Tibial nerve (tissue), 4 donors: ENCODE results near the gene TTC19. TPM values are rescaled to one million over a fixed set of nuclear protein-coding genes. Genes with fewer than 3 reads are reported as not detected.

Experiments used
- DNase-seq, 2 donors: peaks; one replicate each; pipeline ENCODE4 v3.0.0-alpha.2; 2019; ENCODE audit warnings: low spot score in 2 of 2
- H3K27ac ChIP-seq, 4 donors: fragments of 200-600 bp; sonication (generic) in 3 of 4; one replicate each; pipeline ENCODE4 v1.5.1; 2017 to 2019; ENCODE audit warnings: mild to moderate bottlenecking in 1 of 4
- H3K27me3 ChIP-seq, 2 donors: fragments of 200-600 bp; sonication (generic) in 1 of 2; one replicate each; pipeline versions ENCODE4 v1.5.1 to v1.6.0; 2017 to 2019
- H3K36me3 ChIP-seq, 3 donors: fragments of 200-600 bp; sonication (generic); one replicate each; pipeline ENCODE4 v1.5.1; 2018 to 2019
- H3K4me1 ChIP-seq, 4 donors: fragments of 200-600 bp; sonication (generic) in 3 of 4; one replicate each; pipeline ENCODE4 v1.5.1; 2017 to 2019
- H3K4me3 ChIP-seq, 4 donors: fragments of 200-600 bp; sonication (generic) in 3 of 4; one replicate each; pipeline ENCODE4 v1.5.1; 2017 to 2019; ENCODE audit warnings: mild to moderate bottlenecking in 1 of 4, moderate library complexity in 1 of 4
- H3K9me3 ChIP-seq, 4 donors: fragments of 200-600 bp; sonication (generic) in 3 of 4; one replicate each; pipeline ENCODE4 v1.5.1; 2017 to 2019
- CTCF ChIP-seq, 5 experiments: fragments of 200-600 bp in 3 of 5; fragments of 450-650 bp in 2 of 5; sonication (generic) in 3 of 5; IDR thresholded peaks; one replicate each; pipeline ENCODE4 v1.5.1; 2016 to 2019; ENCODE audit warnings: antibody characterized with exemption in 5 of 5, mild to moderate bottlenecking in 3 of 5, moderate library complexity in 2 of 5
- EP300 ChIP-seq, 2 donors: sonication (generic); formaldehyde crosslinking; IDR thresholded peaks; one replicate each; pipeline ENCODE4 v1.6.1; 2017; ENCODE audit warnings: antibody characterized with exemption in 2 of 2, mild to moderate bottlenecking in 1 of 2
- POLR2A ChIP-seq, 2 donors: fragments of 450-650 bp; IDR thresholded peaks; one replicate each; pipeline ENCODE4 v1.6.1; 2017; ENCODE audit warnings: antibody characterized with exemption in 2 of 2, mild to moderate bottlenecking in 2 of 2, moderate library complexity in 2 of 2
- WGBS, 2 donors: methylation state at CpG; one replicate each; pipeline ENCODE4 v1.1.5; 2018; 5-methylcytosine and 5-hydroxymethylcytosine counted together
- total RNA-seq, 4 donors: library from RNA; depleted of rRNA; stranded (reverse); fragments of >200 nt; gene quantifications; one replicate each; pipeline ENCODE4 v1.1.0, GENCODE V29; 2016

TTC19 gene
- total RNA-seq, 4 donors from 2014 or later: 88.3 to 152 (median 124) TPM

GRCh38 chr17:15969463-15969862, 30.2 kb upstream of the TTC19 start:
- no peak for DNase-seq
- Histone ChIP-seq H3K36me3 (peaks cover 0 to under 1% (median 0%) of the 10 kb centered on the region in 3 donors), H3K27ac (no peak overlapping the region), H3K9me3 (no peaks in the 10 kb centered on the region), H3K4me1 (peaks cover 0 to 19% (median 5%) of the 10 kb centered on the region in 4 donors), H3K27me3 (no peaks in the 10 kb centered on the region), H3K4me3 (no peak overlapping the region)
- 95 to 96% methylated on average over 8 of the region's 8 CpGs for WGBS, 2 donors
- TF ChIP-seq POLR2A (IDR thresholded peaks at IDR 0.05) (no peak), EP300 (IDR thresholded peaks at IDR 0.05) (no peak)

GRCh38 chr17:15970500-15970899, 29.1 kb upstream of the TTC19 start:
- Histone ChIP-seq H3K4me1 (peaks cover 0 to 16% (median 5%) of the 10 kb centered on the region in 4 donors), H3K36me3 (peaks cover 0 to 11% (median 0%) of the 10 kb centered on the region in 3 donors), H3K27me3 (no peaks in the 10 kb centered on the region), H3K9me3 (no peaks in the 10 kb centered on the region), H3K27ac (no peak overlapping the region), H3K4me3 (no peak overlapping the region)
- DNase-seq: no peak
- TF ChIP-seq EP300 (IDR thresholded peaks at IDR 0.05): no peak
- TF ChIP-seq POLR2A (IDR thresholded peaks at IDR 0.05): no peak
- no peak for TF ChIP-seq CTCF (IDR thresholded peaks at IDR 0.05)
- WGBS, 2 donors: 94 to 95% methylated on average over 2 of the region's 2 CpGs

- peaks cover 0 to 14% (median under 1%) of the 10 kb centered on the region in 3 donors for H3K36me3 ChIP-seq
- H3K27ac ChIP-seq: no peak overlapping the region
- DNase-seq: no peak
- no peak overlapping the region for H3K4me3 ChIP-seq
- H3K9me3 ChIP-seq: no peaks in the 10 kb centered on the region
- 73 to 77% methylated on average over 5 of the region's 5 CpGs for WGBS, 2 donors
- H3K27me3 ChIP-seq: no peaks in the 10 kb centered on the region
- TF ChIP-seq POLR2A (IDR thresholded peaks at IDR 0.05): no peak
- peaks cover 0 to 10% (median 4%) of the 10 kb centered on the region in 4 donors for H3K4me1 ChIP-seq
Measured at GRCh38 chr17:15971098-15971678, 28.4 kb upstream of the TTC19 start.

- H3K27ac ChIP-seq: no peak overlapping the region
- 95 to 98% methylated on average over 5 of the region's 5 CpGs for WGBS, 2 donors
- H3K27me3 ChIP-seq: no peaks in the 10 kb centered on the region
- no peaks in the 10 kb centered on the region for H3K9me3 ChIP-seq
- peaks cover 0 to 3% (median under 1%) of the 10 kb centered on the region in 4 donors for H3K4me1 ChIP-seq
- no peak overlapping the region for H3K4me3 ChIP-seq
- H3K36me3 ChIP-seq: peaks cover 0 to 20% (median 7%) of the 10 kb centered on the region in 3 donors
- DNase-seq: no peak
- TF ChIP-seq POLR2A (IDR thresholded peaks at IDR 0.05) (no peak), EP300 (IDR thresholded peaks at IDR 0.05) (no peak), CTCF (IDR thresholded peaks at IDR 0.05) (no peak)
Measured at GRCh38 chr17:15971882-15972281, 27.7 kb upstream of the TTC19 start.

GRCh38 chr17:15972497-15972951, 27.1 kb upstream of the TTC19 start:
- DNase-seq: no peak
- TF ChIP-seq CTCF (IDR thresholded peaks at IDR 0.05): no peak
- no peak for TF ChIP-seq POLR2A (IDR thresholded peaks at IDR 0.05)
- TF ChIP-seq EP300 (IDR thresholded peaks at IDR 0.05): no peak
- H3K27ac ChIP-seq: no peak overlapping the region
- peaks cover 0 to 26% (median 7%) of the 10 kb centered on the region in 3 donors for H3K36me3 ChIP-seq
- no peak overlapping the region for H3K4me3 ChIP-seq
- no peaks in the 10 kb centered on the region for H3K4me1 ChIP-seq
- H3K27me3 ChIP-seq: no peaks in the 10 kb centered on the region
- WGBS, 2 donors: 96 to 98% methylated on average over 4 of the region's 4 CpGs
- no peaks in the 10 kb centered on the region for H3K9me3 ChIP-seq

GRCh38 chr17:15973016-15973415, 26.6 kb upstream of the TTC19 start:
- DNase-seq: no peak
- H3K4me1 ChIP-seq: no peaks in the 10 kb centered on the region
- H3K36me3 ChIP-seq: peaks cover 0 to 31% (median 12%) of the 10 kb centered on the region in 3 donors
- H3K27ac ChIP-seq: no peak overlapping the region
- H3K4me3 ChIP-seq: no peak overlapping the region
- no peaks in the 10 kb centered on the region for H3K27me3 ChIP-seq
- H3K9me3 ChIP-seq: no peaks in the 10 kb centered on the region
- TF ChIP-seq CTCF (IDR thresholded peaks at IDR 0.05): no peak
- no peak for TF ChIP-seq POLR2A (IDR thresholded peaks at IDR 0.05)
- no peak for TF ChIP-seq EP300 (IDR thresholded peaks at IDR 0.05)
